Measurements from ENCODE around the gene DNMT3L. TPM values are rescaled to one million over a fixed set of nuclear protein-coding genes. Genes with fewer than 3 reads are reported as not detected.
"Not testable (repeated sequence)": the region's sequence is repeated elsewhere in the genome, so short reads cannot be mapped to it uniquely, and the experiment has no call there.

The DNMT3L gene
- total RNA-seq: 1.1 TPM

GRCh38 chr21:44261675-44262295 is at the start of gene DNMT3L:
Gene DNMT3L (minus strand): TSS chr21:44261897. CDS start chr21:44261259, 638 bp downstream.
- DNase-seq (ENCODE audit: low spot score): no peak

GRCh38 chr21:44310628-44311507 is 49.2 kb upstream of the DNMT3L start:
- DNase-seq (ENCODE audit: low spot score) (no peak), ATAC-seq (no peak)

More at GRCh38 chr21:44261675-44262295, at the start of gene DNMT3L:
- no peak for ATAC-seq

- DNase-seq (ENCODE audit: low spot score) (no peak), ATAC-seq (no peak)
Observed at GRCh38 chr21:44306936-44307704, 45.4 kb upstream of the DNMT3L start.

GRCh38 chr21:44305691-44306090 is 44.0 kb upstream of the DNMT3L start:
- no peak for ATAC-seq
- no peak for DNase-seq (ENCODE audit: low spot score)

- peak; percentile 27 for ATAC-seq
- no peak for DNase-seq (ENCODE audit: low spot score)
Observed at GRCh38 chr21:44304877-44305293, 43.2 kb upstream of the DNMT3L start.

- DNase-seq (ENCODE audit: low spot score) (no peak), ATAC-seq (no peak)
Observed at GRCh38 chr21:44304011-44304616, 42.4 kb upstream of the DNMT3L start.

- DNase-seq (ENCODE audit: low spot score) (peak; percentile 83), ATAC-seq (peak; percentile 63)
Observed at GRCh38 chr21:44303490-44303981, 41.8 kb upstream of the DNMT3L start.

GRCh38 chr21:44302573-44303401 is 41.1 kb upstream of the DNMT3L start:
- not testable (repeated sequence) for DNase-seq (ENCODE audit: low spot score); ATAC-seq

- DNase-seq (ENCODE audit: low spot score) (no peak), ATAC-seq (no peak)
Observed at GRCh38 chr21:44301961-44302406, 40.3 kb upstream of the DNMT3L start.

- ATAC-seq (no peak), DNase-seq (ENCODE audit: low spot score) (no peak)
Observed at GRCh38 chr21:44301141-44301540, 39.4 kb upstream of the DNMT3L start.

GRCh38 chr21:44300262-44300959 is 38.7 kb upstream of the DNMT3L start:
- ATAC-seq: peak; percentile 60
- peak; percentile 80 for DNase-seq (ENCODE audit: low spot score)

- peak; percentile 68 for ATAC-seq
- peak; percentile 83 for DNase-seq (ENCODE audit: low spot score)
Observed at GRCh38 chr21:44299458-44300261, 38.0 kb upstream of the DNMT3L start, which contains the start of gene PFKL. Gene PFKL (plus strand): TSS chr21:44300053. CDS start chr21:44300106, 53 bp downstream.

- DNase-seq (ENCODE audit: low spot score) (no peak), ATAC-seq (no peak)
Observed at GRCh38 chr21:44299085-44299457, 37.4 kb upstream of the DNMT3L start.

GRCh38 chr21:44298301-44298700 is 36.6 kb upstream of the DNMT3L start:
- ATAC-seq (no peak), DNase-seq (ENCODE audit: low spot score) (no peak)

- DNase-seq (ENCODE audit: low spot score) (peak; percentile 84), ATAC-seq (peak; percentile 65)
Observed at GRCh38 chr21:44297525-44298290, 36.0 kb upstream of the DNMT3L start.

- DNase-seq (ENCODE audit: low spot score) (no peak), ATAC-seq (no peak)
Observed at GRCh38 chr21:44296916-44297315, 35.2 kb upstream of the DNMT3L start.

- DNase-seq (ENCODE audit: low spot score) (no peak), ATAC-seq (no peak)
Observed at GRCh38 chr21:44296103-44296519, 34.4 kb upstream of the DNMT3L start.
